ENCODE data around the gene TXNRD2.

The TXNRD2 gene

DNA sequence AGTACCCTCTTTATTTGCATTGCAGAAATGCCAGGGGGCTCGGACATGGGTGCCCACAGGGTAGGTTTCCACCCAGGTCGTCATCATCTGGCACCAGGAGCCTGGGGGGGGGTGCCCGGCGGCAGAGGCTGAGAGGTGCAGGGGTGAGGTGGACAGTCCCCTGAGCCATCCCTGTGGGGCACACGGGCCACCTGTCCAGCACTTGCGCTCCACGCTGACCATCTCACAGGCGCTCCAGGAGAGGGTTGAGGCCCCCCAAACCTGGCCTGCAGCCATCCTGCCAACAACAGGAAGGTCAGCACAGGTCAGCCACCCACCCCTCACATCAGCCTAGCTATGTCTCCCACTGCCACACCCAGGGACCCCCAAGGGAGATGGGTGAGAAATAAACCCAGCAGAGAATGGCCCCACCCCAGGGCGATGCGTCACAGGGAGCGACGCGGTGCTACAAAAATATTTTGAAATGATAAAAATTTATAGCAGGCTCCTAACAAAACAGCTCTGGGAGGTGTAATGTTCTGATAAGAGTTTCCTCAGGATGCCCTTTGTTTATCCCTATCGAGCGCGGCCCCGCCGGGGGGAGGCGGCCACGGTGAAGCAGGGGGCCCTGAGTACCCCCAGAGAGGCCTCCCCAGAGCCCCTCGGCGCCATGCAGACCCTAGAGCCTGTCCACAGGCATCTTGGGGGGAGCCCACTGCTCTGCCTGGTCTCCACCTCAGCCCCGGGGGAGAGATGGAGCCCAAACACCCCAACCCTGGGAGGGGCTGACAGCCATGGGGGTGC lies 65.9 kb downstream of the TXNRD2 start:
- no peak for DNase-seq (ENCODE audit: low spot score)

DNA sequence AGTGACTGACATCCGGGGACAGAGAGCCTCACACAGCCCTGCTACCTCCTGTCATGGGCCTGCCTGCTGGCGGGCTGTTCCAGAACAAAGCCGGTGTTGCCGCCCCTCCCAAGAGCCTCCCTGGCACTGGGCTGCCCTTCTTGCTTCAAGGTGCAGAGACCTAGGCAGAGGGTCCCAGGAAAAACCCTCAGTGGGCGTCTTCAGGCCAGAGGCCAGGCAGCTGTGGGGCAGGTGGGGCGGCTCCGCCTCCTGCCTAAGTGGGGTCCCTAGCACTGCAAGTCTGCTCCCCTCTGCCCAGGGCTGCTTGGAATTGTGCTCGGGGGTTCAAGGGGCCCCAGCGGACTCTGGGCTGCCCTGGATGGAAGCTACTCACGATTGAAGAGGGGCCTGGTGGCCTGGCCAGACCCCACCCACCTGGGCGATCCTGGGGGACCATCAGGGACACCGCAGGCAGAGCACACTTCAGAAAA lies 66.5 kb downstream of the TXNRD2 start:
- no peak for DNase-seq (ENCODE audit: low spot score)

DNA sequence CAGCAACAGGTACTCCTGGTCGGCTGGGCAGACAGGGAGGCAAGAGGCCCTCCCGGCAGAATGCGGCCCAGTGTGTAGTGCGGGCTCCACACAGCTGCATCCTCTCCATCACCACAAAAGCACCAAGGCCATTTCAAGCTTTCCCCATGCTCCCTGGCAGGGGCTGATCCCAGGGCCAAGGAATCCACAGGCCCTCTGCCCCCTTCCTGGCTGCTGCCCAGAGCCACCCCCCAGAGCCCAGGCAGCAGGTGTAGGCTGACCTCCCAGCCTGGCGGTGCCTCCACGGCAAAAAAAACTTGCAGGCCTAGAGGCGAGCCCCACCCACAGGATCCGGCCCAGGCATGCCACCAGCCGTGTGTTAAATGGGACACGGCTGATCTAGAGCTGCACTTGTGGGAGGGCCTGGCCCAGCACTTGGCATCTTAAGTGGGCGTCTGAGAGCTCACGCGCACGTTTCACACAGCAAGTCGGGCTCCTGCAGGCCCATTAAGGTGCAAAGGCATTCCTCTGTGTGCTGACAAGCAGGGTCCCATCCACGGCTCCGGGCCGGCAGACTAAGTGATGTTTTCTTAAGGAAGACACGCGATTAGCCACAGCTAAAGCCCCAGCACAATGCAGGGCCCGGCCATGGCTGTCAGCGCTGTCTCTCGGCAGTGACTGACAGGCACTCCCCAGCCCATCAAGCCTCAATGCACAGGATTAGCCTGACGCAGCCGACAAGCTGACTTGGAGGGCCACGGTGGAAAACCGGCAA lies 67.1 kb downstream of the TXNRD2 start:
- DNase-seq (ENCODE audit: low spot score) = no peak

DNA sequence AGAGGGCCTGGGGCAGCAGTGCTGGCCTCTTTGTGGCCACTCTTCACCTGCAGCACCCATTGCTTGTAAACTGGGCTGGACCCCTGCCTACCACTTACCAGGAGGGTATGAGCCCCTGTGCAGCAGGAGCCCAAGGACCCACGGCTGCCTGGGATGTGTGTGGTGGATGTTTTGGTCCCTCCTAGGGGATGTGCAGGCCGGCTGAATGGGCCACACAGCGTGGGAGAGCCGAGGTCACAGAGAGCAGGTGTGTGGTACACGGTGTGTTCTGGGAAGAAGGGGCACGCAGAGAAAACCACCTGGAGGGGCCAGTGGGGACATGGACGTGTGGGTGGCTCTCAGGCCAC lies 67.7 kb downstream of the TXNRD2 start:
- DNase-seq (ENCODE audit: low spot score) = no peak

DNA sequence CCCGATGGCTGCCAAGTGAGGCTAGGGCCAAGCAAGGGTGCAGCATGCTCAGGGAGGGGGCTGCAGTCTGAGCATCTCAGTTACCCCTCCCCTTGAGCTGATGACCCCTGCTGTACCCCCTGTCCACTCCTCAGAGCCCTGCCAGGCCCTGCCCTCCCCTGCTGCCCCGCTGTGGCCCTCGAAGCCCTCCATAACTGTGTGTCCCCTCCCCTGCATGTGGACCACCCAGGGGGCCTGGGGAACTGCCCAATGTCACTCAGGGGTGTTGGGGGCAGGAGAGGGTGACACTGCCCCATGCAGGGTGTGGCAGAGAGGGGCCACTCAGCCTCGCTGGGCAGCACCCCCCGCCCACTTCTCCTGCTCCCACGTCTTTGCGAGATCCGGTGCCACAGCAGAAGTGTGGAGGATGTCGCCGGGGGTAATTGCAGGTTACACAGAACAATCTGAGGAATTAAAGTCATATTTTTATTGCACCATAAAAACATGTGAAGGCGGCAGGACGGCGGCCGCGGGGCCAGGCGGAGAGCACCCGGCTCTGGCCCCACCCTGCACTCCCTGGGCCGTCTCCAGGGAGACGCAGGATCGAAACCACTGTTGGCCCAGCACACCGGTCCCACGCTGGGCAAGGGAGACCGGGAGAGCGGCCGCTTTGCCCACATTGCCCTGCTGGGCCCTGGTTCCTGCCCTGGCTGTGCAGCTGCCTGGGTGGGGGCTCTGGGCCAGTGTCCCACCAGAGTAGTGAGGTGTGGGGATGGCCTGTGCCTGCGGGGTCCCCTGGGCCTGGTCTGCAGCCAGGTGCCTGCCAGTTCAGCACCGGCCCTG lies 68.3 kb downstream of the TXNRD2 start:
- no peak for DNase-seq (ENCODE audit: low spot score)

DNA sequence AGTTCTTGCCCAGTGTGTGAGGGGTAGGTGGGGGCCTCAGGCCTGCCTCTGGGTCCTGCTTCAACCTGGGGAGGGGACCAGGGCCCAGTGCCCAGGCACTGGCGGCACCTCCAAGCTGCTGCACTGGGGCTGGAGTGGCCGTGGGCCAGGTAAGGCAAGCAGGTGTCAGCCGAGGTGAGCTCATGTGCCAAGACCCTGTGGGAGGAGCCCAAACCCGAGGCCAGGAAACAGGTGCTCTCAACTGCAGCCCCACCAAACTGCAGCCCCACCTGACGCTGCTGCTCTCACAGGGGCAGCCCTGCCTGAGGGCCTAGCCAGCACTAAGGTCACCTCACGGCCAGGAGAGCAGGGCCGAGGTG lies 68.9 kb downstream of the TXNRD2 start:
- no peak for DNase-seq (ENCODE audit: low spot score)

DNA sequence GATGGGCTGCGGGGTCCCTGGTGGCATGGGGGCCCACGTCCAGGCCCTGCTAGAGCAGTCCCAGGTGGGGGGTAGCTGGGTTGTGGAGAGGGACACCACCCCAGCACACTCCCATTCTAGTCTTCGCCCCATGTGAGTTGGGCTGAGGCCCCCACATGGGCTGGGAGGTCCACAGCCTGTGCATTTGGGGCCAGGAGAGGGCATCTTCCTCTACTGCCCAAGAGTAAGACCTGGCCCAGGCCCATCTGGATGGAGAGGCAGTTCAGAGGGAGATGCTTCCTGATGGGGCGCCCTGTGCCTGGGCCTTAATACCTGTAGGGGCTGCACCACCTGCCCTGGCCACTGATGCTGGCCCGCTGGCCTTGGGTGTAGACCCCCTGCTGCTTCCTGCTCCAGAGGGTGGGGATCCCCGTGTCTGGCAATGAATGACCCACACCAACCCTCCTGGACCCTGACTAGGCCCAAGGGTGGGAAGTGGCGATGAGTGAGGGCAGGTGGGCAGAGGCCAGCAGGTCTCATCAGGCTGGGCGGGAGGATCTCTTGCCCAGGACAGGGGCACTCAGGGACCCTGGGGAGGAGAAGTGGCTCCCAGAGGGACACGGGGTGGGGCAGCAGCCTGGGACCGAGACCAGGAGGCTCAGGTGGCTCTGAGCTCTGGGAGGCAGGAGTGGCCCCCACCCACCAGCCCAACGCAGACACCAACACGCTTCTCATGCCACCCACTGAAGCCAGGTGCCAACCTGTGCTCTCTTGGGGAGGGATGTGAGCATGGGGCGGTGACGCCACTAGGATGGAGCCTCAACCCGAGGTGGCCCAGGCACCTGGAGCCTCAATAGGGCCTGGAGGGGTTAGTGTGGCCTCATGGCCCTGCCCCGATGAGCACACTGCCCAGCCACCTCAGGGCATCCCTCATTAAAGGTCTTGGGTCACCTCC lies 69.5 kb downstream of the TXNRD2 start:
- no peak for DNase-seq (ENCODE audit: low spot score)

DNA sequence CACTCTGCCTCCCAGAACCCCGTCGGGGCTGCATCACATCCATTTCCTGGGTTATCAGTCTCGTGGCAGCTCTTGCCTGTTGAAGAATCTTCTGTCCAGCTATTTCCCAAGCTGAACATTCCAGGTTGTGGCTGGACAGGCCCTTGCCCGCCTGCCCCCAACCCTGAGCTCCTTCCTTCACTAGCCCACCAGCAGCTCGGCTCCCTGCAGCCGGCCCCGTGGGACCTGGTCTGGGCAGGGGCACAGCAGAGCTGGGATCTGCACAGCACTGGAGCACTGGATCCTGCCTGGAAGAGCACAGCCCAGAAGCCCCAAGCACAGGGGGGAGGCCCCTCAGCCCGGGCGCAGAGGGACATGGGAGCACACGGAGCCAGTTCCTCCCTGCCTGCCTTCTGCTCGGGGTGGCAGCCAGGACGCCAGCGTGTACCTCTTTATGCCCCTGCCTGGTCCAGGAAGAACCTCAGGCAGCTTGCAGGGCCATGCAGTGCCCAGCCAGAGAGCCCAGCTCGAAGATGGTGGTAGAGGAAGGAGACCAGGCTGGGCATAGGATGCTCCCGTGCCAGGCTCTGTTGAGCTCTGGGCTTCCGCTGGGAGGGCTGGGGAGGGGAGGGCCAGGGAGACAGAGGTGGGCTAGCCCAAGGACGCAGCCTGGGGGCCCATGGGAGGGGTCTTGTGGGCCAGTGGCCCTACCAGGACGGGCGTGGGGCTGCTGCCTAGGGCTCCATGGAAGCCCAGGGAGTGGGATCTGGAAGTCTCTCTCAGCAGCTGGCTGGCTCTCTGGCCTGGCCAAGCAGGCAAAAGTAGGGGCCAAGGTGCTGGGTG lies 70.4 kb downstream of the TXNRD2 start:
- DNase-seq (ENCODE audit: low spot score) = no peak

DNA sequence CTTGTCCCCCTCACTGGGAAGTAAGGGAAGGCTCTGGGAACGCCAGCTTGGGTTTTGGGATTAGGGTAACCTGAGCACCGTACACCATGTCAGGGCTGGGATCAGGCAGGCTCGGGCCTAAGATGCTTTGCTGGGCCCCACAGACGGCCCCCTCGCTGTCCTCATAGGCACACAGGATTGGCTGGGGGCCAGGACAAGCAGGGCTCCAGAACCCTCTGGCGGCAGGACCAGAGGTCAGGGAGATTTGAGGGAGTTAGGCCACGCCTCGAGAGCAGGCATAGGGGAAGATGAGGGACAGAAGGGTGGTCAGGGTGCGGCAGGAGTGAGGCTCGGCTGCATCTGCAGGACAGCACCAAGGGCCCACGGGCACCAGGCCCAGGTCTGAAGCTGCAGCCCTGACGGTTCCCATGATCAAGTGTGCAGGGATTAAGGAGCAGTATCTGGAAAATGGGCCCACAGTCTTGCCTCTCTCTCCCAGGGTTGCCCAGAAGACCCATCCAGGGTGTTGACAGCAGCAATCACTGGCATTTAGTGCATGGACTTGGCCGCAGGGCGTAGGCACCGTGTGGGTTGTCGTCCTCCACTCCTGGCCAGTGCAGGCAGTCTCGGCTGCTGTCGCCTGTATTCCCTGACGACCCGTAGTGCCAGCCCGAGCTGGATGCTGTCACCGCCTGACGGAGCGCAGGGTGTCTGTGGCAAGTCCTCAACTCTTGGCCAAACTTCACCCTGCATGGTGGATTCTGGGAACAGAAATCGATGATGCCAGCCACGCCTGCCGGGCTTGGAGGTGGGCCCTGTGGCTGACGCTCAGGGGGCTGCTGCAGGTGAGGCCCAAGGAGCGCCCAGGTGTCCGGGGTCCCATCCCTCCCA lies 71.2 kb downstream of the TXNRD2 start:
- DNase-seq (ENCODE audit: low spot score) = no peak

DNA sequence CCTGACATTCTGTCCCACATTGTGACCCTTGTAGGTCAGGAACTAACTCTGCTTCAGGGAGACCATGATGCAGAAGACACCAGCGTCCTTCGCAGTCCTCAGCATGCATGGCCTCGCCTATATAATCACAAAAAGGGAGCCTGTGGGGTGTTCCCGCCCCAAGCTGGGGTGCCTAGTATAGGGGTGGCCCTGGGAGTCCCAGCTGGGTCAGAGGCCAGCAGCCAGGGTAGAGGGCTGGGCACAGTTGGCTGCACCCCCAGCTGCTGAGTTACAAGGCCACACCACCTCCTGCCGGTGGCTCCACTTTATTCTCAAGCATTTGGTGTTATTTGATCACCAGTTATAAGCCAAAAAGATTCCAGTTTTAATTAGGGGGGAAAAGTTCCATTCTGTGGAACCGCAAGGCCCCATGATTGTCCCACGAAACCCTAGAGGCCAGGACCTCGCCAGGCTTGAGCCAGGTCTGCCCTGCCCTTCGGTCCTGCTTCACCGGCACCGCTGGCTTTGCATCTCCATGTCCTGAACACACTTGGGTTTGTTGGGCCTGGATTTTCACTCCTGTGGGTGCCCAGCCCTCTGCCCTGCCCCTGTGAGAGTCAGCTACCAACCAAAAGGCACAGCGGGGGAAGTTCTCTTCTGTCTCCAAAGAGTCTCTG lies 72.0 kb downstream of the TXNRD2 start:
- DNase-seq (ENCODE audit: low spot score) = no peak

GRCh38 chr22:19868773-19869471 lies 72.7 kb downstream of the TXNRD2 start:
- DNase-seq (ENCODE audit: low spot score) = no peak

DNA sequence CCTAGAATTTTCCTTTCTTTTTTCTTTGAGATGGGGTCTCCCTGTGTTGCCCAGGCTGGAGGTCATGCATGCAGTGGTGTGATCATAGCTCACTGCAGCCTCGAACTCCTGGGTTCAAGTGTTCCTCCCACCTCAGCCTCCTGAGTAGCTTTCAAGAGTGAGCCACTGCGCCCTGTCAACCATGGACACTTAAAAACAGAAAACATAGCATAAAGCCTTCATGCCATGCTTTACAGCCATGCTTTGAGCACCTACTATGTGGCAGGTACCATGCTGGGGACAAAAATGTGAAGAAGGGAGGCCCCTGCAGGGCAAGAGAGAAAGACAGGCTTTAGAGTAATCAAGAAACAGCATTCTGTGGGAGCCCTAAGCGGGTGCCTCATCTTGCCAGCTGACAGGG lies 73.3 kb downstream of the TXNRD2 start:
- no peak for DNase-seq (ENCODE audit: low spot score)

GRCh38 chr22:19867617-19868016 lies 74.0 kb downstream of the TXNRD2 start:
- DNase-seq (ENCODE audit: low spot score) = no peak

- DNase-seq (ENCODE audit: low spot score) = no peak
These were observed 75.0 kb downstream of the TXNRD2 start for GRCh38 chr22:19866665-19867009.

GRCh38 chr22:19865141-19865829 lies 76.3 kb downstream of the TXNRD2 start:
- DNase-seq (ENCODE audit: low spot score) = no peak

GRCh38 chr22:19864538-19865106 lies 77.0 kb downstream of the TXNRD2 start:
- DNase-seq (ENCODE audit: low spot score) = no peak

GRCh38 chr22:19863571-19863970 lies 78.0 kb downstream of the TXNRD2 start:
- DNase-seq (ENCODE audit: low spot score) = no peak
